LHCN-M2 (cell line): ENCODE results near the gene APBA2. TPM values are rescaled to one million over a fixed set of nuclear protein-coding genes. Genes with fewer than 3 reads are reported as not detected.

Experiments used
- DNase-seq: peaks from one replicate; pipeline ENCODE4 v3.0.0-alpha.2; 2012; ENCODE audit warnings: low read depth
- total RNA-seq: library from RNA; depleted of rRNA; stranded (reverse); fragments of >200 nt; gene quantifications from 2 replicates; pipeline ENCODE4 v1.2.3, GENCODE V29; 2014

APBA2 gene
- total RNA-seq, 1 experiment from 2014 or later: not detected

DNA sequence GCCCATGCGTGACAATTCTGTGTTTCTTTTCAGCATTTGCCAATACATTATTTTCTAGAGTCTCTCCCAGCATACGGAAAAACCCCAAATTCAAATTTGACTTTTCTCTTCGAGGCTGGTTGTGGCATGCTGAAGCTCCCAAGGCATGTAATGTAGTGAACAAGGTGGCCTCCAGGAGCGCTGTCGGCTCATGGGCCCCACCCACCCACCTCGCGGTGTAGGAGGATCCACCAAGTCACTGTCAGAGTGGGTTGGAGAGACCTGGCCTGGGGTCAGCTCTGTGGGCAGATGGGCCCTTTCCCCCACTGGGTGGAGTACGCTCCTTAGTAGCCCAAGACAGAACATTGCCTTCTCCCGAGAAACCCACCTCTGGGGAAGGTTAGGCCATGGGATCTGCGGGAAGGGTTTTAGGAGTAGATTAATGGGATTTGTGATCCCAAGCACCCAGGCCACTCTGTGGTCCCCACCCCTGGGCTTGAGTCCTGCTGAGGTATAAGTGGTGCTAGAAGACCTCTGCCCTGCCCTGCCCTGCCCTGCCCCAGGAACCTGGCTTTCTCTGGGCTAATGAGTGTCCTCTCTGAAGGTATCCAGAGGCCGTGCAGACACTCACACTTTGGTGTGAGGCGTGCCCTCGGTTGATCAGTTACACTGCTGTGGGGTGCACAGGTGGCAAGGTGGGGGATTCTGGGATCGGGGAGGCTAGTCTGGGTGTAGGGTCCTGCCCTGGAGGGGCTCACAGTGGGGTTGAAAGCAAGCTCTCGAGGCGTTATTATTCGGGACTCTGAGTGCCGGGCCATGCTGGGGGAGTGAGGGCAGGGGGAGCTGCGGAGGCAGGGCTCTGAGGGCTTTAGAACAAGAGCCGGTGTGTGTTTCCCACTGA lies 97.9 kb downstream of the APBA2 start:
- DNase-seq: no peak

DNA sequence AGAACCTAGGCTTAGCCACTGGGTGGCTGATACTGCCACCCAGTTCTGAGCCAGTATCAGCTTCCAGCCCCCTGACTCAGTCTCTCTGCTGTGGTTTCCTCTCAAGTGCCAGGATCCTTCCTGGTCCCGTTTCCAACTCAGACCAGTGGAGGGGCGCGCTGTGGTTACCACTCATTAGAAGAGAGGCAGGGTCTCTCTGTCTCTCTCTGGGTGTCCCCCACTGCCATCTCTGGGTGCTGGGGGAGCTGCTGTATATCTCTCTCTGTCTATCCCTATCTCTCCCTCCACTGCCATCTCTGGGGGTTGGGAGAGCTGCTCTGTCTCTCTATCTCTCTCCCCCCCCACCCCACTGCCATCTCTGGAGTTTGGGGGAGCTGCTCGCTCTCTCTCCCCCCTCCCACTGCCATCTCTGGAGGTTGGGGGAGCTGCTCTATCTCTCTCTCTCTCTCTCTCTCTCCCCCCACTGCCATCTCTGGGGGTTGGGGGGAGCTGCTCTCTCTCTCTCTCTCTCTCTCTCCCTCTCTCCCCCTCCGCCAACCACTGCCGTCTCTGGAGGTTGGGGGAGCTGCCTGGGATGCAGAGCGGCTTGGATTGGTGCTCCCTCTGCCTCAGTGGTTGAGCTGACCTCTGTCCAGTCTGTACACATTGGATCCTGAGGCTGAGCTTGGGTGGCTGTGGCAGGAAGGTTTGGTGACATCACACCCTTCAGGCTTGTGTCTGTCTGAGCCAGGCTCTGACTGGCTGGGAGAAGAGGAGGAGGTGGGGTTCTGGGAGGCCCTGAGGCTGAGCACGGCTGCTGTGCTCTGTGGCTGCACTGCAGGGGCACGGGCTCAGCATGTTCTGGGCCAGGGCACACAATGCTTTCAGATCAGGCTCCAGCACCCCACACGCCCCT lies 98.9 kb downstream of the APBA2 start:
- DNase-seq: no peak

- DNase-seq: no peak
These were observed 99.5 kb downstream of the APBA2 start for GRCh38 chr15:28985316-28985645.

- DNase-seq: no peak
These were observed 99.9 kb downstream of the APBA2 start for GRCh38 chr15:28985691-28986090.

GRCh38 chr15:28986108-28986507 lies 100.3 kb downstream of the APBA2 start:
- no peak for DNase-seq

DNA sequence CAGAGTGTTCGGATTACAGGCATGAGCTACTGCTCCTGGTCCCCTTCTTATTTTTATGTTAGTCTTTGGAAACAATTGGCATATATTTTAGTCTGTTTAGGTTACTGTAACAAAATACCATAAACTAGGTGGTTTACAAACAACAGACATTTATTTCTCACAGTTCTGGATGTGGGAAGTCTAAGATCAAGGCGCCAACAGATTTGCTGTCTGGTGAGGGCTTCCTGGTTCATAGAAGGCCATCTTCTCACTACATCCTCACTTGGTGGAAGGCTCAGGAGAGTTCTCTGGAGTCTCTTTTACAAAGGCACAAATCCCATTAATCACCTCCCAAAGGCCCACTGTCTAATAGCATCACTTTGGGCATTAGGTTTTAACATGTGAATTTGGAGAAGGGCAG lies 101.0 kb downstream of the APBA2 start:
- DNase-seq: no peak

DNA sequence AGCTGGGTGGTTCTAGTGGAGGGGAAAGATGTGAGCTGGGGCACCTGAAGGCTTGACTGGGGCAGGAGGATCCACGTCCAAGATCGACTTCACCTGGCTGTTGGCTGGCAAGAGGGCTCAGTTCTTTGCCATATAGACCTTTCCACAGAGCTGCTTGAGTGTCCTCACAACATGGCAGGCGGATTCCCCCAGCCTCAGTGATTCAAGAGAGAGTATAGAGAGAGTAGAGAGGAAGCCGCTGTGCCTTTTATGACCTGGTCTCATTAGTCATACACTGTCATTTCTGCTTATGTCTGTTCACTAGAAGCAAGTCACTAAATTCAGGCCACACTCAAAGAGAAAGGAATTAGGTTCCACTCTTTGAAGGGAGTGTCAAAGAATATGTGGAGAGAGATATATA lies 101.6 kb downstream of the APBA2 start:
- DNase-seq: no peak

- no peak for DNase-seq
These were observed 103.6 kb downstream of the APBA2 start for GRCh38 chr15:28989239-28989830.

DNA sequence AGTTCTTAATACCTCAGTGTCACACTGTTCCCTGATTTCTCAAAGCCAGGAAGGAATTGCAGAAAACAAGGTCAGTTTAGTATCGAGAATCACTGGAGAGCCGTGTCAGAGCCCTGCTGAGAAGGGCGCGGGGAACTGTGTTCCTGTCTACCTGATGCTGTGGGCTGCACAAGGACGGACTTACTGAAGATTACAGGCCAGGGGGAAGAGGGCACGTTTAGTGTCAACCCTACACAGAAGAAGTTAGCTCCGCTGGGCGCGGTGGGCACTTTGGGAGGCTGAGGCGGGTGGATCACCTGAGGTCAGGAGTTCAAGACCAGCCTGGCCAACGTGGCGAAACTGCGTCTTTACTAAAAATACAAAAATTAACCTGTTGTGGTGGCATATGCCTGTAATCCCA lies 104.1 kb downstream of the APBA2 start:
- DNase-seq: no peak

GRCh38 chr15:28990390-28990789 lies 104.6 kb downstream of the APBA2 start:
- DNase-seq: no peak

DNA sequence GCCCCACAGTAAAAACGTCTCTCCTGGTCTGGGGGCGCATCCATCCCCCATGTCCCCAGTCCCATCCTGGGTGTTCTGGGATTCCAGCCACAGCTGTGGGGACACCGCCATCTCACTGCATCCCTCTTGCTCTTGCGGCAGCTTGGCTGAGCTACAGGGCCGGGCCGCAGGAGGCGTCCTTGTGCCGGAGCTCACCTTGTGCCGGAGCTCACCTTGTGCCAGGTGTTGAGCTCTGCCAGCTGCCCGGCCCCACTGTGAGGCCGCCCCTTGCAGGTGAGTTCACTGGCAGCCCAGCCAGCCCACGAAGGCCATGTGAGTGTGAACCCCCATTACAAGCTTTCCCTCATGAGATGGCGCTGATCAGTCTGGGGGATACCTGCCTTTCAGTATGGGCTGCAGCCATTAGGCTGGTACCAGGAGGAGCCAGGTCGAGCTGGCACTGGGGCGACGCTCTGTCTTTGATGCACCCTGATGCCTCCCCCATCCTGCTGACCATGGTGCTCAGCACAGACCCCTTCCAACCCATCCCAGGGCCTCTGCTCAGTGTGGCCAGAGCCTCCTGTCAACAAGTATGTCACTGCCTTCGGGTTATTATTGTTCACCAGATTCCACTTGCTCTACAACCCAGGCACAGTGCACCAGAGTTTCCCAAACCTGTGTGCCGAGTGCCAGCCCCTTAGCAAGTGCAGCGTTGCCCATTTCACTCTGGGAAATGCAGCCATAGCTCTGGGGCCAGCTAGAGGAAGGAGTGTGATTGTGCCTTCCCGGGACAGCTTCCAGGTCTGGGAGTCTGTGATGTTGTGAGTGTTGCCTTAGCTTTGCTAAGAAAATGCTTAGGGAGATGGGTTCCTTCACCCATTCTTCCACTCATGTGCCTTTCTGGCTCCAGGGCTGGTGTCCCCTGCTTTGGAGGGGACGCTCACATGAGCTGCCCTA lies 105.7 kb downstream of the APBA2 start:
- DNase-seq: no peak

DNA sequence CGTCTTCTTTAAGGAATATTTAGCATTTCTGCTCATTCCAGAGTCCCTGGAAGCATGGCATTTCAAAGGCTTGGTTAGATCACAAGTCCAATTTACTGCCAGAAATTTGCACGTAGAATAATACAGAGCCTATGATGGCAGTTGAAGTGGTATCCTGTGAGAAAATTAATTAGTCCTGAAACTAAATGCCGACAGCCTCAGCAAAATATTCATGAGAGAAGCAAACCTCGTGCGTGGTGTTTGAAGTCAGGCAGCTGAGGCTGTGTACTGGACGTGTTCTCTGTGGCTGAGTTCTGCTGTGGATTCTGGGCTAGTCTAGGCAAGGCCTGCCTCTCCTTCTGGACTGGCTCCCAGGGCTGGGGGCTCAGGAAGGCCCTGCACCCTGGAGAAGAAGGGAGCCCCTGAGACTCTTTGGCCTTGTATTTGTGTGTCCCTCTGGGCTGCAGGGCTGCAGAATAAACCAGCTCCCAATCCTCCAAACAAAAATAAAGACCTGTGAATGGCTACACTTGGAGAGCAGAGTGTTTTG lies 106.6 kb downstream of the APBA2 start:
- no peak for DNase-seq

GRCh38 chr15:28993051-28993719 lies 107.4 kb downstream of the APBA2 start:
- no peak for DNase-seq

GRCh38 chr15:28993720-28994053 lies 107.9 kb downstream of the APBA2 start:
- DNase-seq: no peak

- DNase-seq: no peak
These were observed 108.5 kb downstream of the APBA2 start for GRCh38 chr15:28994142-28994830.

DNA sequence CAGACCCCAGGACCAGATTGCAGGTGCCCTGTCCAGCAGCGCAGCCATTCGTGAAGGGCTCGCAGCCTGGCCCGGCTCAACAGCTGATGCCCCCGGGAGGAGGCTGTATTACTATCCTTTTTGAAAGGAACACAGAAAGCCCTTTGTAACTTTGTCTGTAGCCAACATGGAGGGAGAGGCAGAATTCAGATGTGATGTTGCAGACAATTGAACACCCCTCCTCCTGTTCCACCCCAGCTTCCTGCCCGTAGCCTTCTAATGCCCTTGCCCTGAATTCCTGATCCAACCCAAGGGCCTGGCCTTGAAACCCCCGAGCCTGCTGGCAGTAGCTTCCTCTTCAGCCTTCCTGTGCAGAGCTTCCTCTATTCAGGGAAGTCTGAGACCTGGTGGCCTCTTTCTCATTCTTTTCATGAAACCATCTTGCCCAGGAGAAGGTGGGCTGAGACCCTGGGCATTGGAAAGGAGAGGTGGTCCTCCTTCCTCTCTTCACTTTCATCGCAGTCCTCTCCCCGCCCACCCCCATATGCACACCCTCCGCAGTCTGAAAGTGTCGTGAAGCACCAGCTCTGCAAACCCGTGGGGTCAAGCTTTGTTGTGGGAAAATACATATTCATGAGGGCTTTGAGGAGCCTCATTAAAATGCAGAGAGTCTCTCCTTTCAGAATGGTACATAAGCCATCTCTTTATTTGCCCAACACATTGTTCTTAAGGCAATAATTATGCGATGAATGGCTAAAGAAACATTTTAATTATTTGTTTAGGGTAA lies 109.2 kb downstream of the APBA2 start:
- no peak for DNase-seq

GRCh38 chr15:28995705-28996104 lies 109.9 kb downstream of the APBA2 start:
- no peak for DNase-seq

GRCh38 chr15:28996289-28996688 lies 110.5 kb downstream of the APBA2 start:
- DNase-seq: no peak

DNA sequence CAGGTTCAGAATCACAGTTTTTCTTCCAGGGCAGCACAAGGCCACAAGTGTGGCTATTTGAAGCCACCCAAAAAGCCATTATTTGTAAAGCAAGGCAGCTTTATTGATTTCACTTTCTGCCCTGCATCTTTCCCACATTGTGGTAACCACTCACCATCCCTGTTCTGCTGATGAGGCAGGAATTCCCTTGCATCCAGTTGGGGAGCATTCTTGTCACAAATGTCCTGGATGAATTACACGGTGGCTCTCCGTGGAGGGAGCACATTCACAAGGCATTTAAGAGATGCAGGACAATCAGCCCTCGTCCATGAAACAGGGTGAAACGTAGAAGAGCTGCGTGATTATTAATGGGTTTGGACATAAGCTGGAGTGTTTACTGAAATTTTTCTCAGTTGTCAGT lies 111.2 kb downstream of the APBA2 start:
- no peak for DNase-seq
